Kidney capillary endothelial cell (primary cell): ENCODE measurements around the gene CFHR5.
A peak's percentile ranks its signal among the peaks of the same experiment; 100 is the strongest.

ENCODE experiments used
- DNase-seq: peaks from one replicate; pipeline ENCODE4 v3.0.0-alpha.2; 2018; ENCODE audit warnings: low spot score

CFHR5 gene

GRCh38 chr1:197017558-197018146 is 40.3 kb downstream of the CFHR5 start:
- peak; percentile 85 for DNase-seq

GRCh38 chr1:197021716-197022115 is 44.4 kb downstream of the CFHR5 start:
- DNase-seq, result no peak

GRCh38 chr1:197024460-197024859 is 47.1 kb downstream of the CFHR5 start:
- no peak for DNase-seq

GRCh38 chr1:197027359-197027758 is 50.0 kb downstream of the CFHR5 start:
- no peak for DNase-seq

GRCh38 chr1:197029749-197030148 is 52.4 kb downstream of the CFHR5 start:
- peak; percentile 64 for DNase-seq

GRCh38 chr1:197034631-197035339 is 57.4 kb downstream of the CFHR5 start:
- DNase-seq, result peak; percentile 45

- DNase-seq, result no peak
These were observed 59.5 kb downstream of the CFHR5 start for GRCh38 chr1:197036861-197037260.

GRCh38 chr1:197041486-197042353 is 64.4 kb downstream of the CFHR5 start:
- DNase-seq, result no peak

GRCh38 chr1:197042676-197043341 is 65.5 kb downstream of the CFHR5 start:
- no peak for DNase-seq

GRCh38 chr1:197049100-197049499 is 71.7 kb downstream of the CFHR5 start:
- DNase-seq, result no peak
